WI38 (cell line): Measurements from ENCODE around the gene KRIT1.

ENCODE experiments used
- H3K4me3 ChIP-seq: 2 replicates; pipeline ENCODE4 v1.5.1; 2011; ENCODE audit warnings: low read depth, mild to moderate bottlenecking, control low read depth, low read length
- CTCF ChIP-seq: IDR thresholded peaks from 2 replicates; pipeline ENCODE4 v1.5.1; 2012; ENCODE audit warnings: low read depth, mild to moderate bottlenecking, control low read depth, low read length

The KRIT1 gene

GRCh38 chr7:92260248-92260781, 14.6 kb upstream of the KRIT1 start:
- no peak for TF ChIP-seq CTCF
- no peak overlapping the region for H3K4me3 ChIP-seq

- TF ChIP-seq CTCF = no peak
- no peak overlapping the region for H3K4me3 ChIP-seq
Observed at GRCh38 chr7:92259610-92260247, 14.0 kb upstream of the KRIT1 start.

GRCh38 chr7:92259062-92259461, 13.3 kb upstream of the KRIT1 start:
- H3K4me3 ChIP-seq = no peak overlapping the region
- no peak for TF ChIP-seq CTCF

- peak overlapping the region; percentile 23; the same call in 1 of the 2 replicates for H3K4me3 ChIP-seq
- no peak for TF ChIP-seq CTCF
Observed at GRCh38 chr7:92255308-92255707, 9.6 kb upstream of the KRIT1 start.

GRCh38 chr7:92254800-92255199, 9.1 kb upstream of the KRIT1 start:
- H3K4me3 ChIP-seq = peak overlapping the region; percentile 23; the same call in 1 of the 2 replicates

- H3K4me3 ChIP-seq = no peak overlapping the region
- no peak for TF ChIP-seq CTCF
Observed at GRCh38 chr7:92253251-92253650, 7.5 kb upstream of the KRIT1 start.

- no peak for TF ChIP-seq CTCF
- no peak overlapping the region for H3K4me3 ChIP-seq
Observed at GRCh38 chr7:92251181-92251580, 5.5 kb upstream of the KRIT1 start.

GRCh38 chr7:92250603-92251002, 4.9 kb upstream of the KRIT1 start:
- TF ChIP-seq CTCF = no peak
- H3K4me3 ChIP-seq = no peak overlapping the region
